Neural cell (in vitro differentiated cells): Measurements from ENCODE around the gene ARHGAP45. TPM values are rescaled to one million over a fixed set of nuclear protein-coding genes. Genes with fewer than 3 reads are reported as not detected.

ENCODE experiments used
- H2AFZ ChIP-seq: fragments of 200-600, 300-800 bp; sonication (generic), shearing (Covaris generic); 2 replicates; pipeline ENCODE4 v1.6.0; 2014; ENCODE audit warnings: low read depth, mild to moderate bottlenecking, antibody characterized with exemption, low read length, moderate library complexity
- H3F3A ChIP-seq: fragments of 200-600 bp; shearing (Covaris generic); 2 replicates; pipeline ENCODE4 v1.6.1; 2016; ENCODE audit warnings: mild to moderate bottlenecking, moderate library complexity, mixed read lengths, antibody characterized with exemption, low read length; ENCODE audit not compliant: insufficient read depth, poor library complexity, severe bottlenecking
- H3K27ac ChIP-seq: fragments of 200-600, 300-800 bp; sonication (generic), shearing (Covaris generic); 2 replicates; pipeline ENCODE4 v1.5.1; 2014; ENCODE audit warnings: mild to moderate bottlenecking, low read length, moderate library complexity
- H3K27me3 ChIP-seq: fragments of 300-800, 200-600 bp; sonication (generic), shearing (Covaris generic); 2 replicates; pipeline ENCODE4 v1.6.0; 2014; ENCODE audit warnings: mild to moderate bottlenecking, low read depth, low read length, moderate library complexity; ENCODE audit not compliant: insufficient read depth
- H3K36me3 ChIP-seq: fragments of 300-800, 200-600 bp; sonication (generic), shearing (Covaris generic); 2 replicates; pipeline ENCODE4 v1.5.1; 2014; ENCODE audit warnings: mild to moderate bottlenecking, antibody characterized with exemption, low read length, moderate library complexity; ENCODE audit not compliant: insufficient read depth
- H3K4me2 ChIP-seq: fragments of 300-800, 200-600 bp; sonication (generic), shearing (Covaris generic); 2 replicates; pipeline ENCODE4 v1.6.0; 2014; ENCODE audit warnings: mild to moderate bottlenecking, low read length
- H3K4me3 ChIP-seq: fragments of 300-800, 200-600 bp; sonication (generic), shearing (Covaris generic); 2 replicates; pipeline ENCODE4 v1.5.1; 2014; ENCODE audit warnings: mild to moderate bottlenecking, low read length, moderate library complexity
- H3K79me2 ChIP-seq: fragments of 200-600 bp; shearing (Covaris generic); replicated peaks from 2 replicates; pipeline ENCODE4 v1.6.0; 2014; ENCODE audit warnings: mild to moderate bottlenecking, low read length, moderate library complexity; ENCODE audit not compliant: insufficient read depth
- H3K9ac ChIP-seq: fragments of 300-800, 200-600 bp; sonication (generic), shearing (Covaris generic); 2 replicates; pipeline ENCODE4 v1.6.1; 2016; ENCODE audit warnings: mild to moderate bottlenecking, low read length, mixed read lengths
- H3K9me2 ChIP-seq: fragments of 200-600 bp; shearing (Covaris generic); 2 replicates; pipeline ENCODE4 v1.6.1; 2016; ENCODE audit warnings: mild to moderate bottlenecking, low read length, mixed read lengths; ENCODE audit not compliant: insufficient read depth
- H3K9me3 ChIP-seq: fragments of 200-600, 300-800 bp; sonication (generic), shearing (Covaris generic); 2 replicates; pipeline ENCODE4 v1.6.1; 2016; ENCODE audit warnings: mild to moderate bottlenecking, mixed run types, low read length, moderate library complexity, mixed read lengths
- H4K20me1 ChIP-seq: fragments of 200-600 bp; shearing (Covaris generic); 2 replicates; pipeline ENCODE4 v1.6.1; 2016; ENCODE audit warnings: mild to moderate bottlenecking, mixed run types; ENCODE audit not compliant: insufficient read depth
- EP300 ChIP-seq: fragments of 450-650 bp; conservative IDR thresholded peaks from 2 replicates; pipeline ENCODE4 v1.6.1; 2014; ENCODE audit warnings: antibody characterized with exemption, mild to moderate bottlenecking, moderate library complexity; ENCODE audit not compliant: poor library complexity, severe bottlenecking
- EZH2 ChIP-seq: fragments of 200-600, 300-800 bp; shearing (Covaris generic), sonication (generic); IDR thresholded peaks from 2 replicates; pipeline ENCODE4 v1.6.1; 2014; ENCODE audit warnings: antibody characterized with exemption, low read length, borderline replicate concordance, mild to moderate bottlenecking; ENCODE audit not compliant: insufficient read depth, poor library complexity, severe bottlenecking
- MXI1 ChIP-seq: fragments of 450-650 bp; conservative IDR thresholded peaks from 2 replicates; pipeline ENCODE4 v1.6.1; 2014; ENCODE audit warnings: antibody characterized with exemption, mild to moderate bottlenecking; ENCODE audit not compliant: poor library complexity, severe bottlenecking
- POLR2AphosphoS5 ChIP-seq: IDR thresholded peaks from 2 replicates; pipeline ENCODE4 v1.6.1; 2012
- RAD21 ChIP-seq: fragments of 450-650 bp; conservative IDR thresholded peaks from 2 replicates; pipeline ENCODE4 v1.6.1; 2014; ENCODE audit warnings: antibody characterized with exemption, mild to moderate bottlenecking, moderate library complexity
- SMC3 ChIP-seq: fragments of 450-650 bp; conservative IDR thresholded peaks from 2 replicates; pipeline ENCODE4 v1.6.1; 2014; ENCODE audit warnings: antibody characterized with exemption, mild to moderate bottlenecking, moderate library complexity; ENCODE audit not compliant: poor library complexity
- TAF1 ChIP-seq: IDR thresholded peaks from 2 replicates; pipeline ENCODE4 v1.6.1; 2012; ENCODE audit warnings: low read depth
- polyA plus RNA-seq: library from polyadenylated mRNA; depleted of rRNA; stranded (reverse); fragments of >200 nt; gene quantifications from 2 replicates; pipeline ENCODE4 v1.2.3, GENCODE V29; 2014
- TF ChIP-seq, protein P1 (sequence below): IDR thresholded peaks from 2 replicates; pipeline ENCODE4 v1.6.1; 2012; ENCODE audit warnings: borderline replicate concordance
- TF ChIP-seq, protein P2 (sequence below): fragments of 450-650 bp; IDR thresholded peaks from 2 replicates; pipeline ENCODE4 v1.5.1; 2014; ENCODE audit warnings: antibody characterized with exemption, mild to moderate bottlenecking, moderate library complexity; ENCODE audit not compliant: poor library complexity, severe bottlenecking

ARHGAP45 gene
- polyA plus RNA-seq, 1 donor from 2014 or later, result 3.3 TPM

DNA sequence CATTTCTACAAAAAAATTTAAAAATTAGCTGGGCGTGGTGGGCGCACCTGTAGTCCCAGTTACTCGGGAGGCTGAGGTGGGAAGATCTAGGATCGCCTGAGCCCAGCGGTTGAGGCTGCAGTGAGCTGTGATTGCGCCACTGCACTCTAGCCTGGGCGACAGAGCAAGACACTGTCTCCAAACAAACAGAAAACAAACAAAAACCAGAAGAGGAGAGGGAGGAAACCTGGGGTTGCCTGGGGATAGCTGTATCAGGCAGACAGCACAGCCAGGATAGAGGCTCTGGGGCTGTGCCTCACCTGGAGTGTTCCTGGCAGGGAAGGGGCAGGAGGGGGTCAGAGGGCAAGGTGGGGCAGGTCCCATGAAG is 30.8 kb downstream of the ARHGAP45 start:
- H3K79me2 ChIP-seq, result peaks cover 14% of the 10 kb centered on the region
- H3F3A ChIP-seq, result no peaks in the 10 kb centered on the region
- H3K27ac ChIP-seq, result no peak overlapping the region
- H3K4me3 ChIP-seq, result no peak overlapping the region
- no peaks in the 10 kb centered on the region for H3K9me2 ChIP-seq
- no peaks in the 10 kb centered on the region for H3K9me3 ChIP-seq
- H4K20me1 ChIP-seq, result peaks cover 3% of the 10 kb centered on the region
- no peak overlapping the region for H3K9ac ChIP-seq
- TF ChIP-seq, protein P1, sequence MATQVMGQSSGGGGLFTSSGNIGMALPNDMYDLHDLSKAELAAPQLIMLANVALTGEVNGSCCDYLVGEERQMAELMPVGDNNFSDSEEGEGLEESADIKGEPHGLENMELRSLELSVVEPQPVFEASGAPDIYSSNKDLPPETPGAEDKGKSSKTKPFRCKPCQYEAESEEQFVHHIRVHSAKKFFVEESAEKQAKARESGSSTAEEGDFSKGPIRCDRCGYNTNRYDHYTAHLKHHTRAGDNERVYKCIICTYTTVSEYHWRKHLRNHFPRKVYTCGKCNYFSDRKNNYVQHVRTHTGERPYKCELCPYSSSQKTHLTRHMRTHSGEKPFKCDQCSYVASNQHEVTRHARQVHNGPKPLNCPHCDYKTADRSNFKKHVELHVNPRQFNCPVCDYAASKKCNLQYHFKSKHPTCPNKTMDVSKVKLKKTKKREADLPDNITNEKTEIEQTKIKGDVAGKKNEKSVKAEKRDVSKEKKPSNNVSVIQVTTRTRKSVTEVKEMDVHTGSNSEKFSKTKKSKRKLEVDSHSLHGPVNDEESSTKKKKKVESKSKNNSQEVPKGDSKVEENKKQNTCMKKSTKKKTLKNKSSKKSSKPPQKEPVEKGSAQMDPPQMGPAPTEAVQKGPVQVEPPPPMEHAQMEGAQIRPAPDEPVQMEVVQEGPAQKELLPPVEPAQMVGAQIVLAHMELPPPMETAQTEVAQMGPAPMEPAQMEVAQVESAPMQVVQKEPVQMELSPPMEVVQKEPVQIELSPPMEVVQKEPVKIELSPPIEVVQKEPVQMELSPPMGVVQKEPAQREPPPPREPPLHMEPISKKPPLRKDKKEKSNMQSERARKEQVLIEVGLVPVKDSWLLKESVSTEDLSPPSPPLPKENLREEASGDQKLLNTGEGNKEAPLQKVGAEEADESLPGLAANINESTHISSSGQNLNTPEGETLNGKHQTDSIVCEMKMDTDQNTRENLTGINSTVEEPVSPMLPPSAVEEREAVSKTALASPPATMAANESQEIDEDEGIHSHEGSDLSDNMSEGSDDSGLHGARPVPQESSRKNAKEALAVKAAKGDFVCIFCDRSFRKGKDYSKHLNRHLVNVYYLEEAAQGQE, result no peak
- TF ChIP-seq MXI1, result no peak
- TF ChIP-seq, protein P2, sequence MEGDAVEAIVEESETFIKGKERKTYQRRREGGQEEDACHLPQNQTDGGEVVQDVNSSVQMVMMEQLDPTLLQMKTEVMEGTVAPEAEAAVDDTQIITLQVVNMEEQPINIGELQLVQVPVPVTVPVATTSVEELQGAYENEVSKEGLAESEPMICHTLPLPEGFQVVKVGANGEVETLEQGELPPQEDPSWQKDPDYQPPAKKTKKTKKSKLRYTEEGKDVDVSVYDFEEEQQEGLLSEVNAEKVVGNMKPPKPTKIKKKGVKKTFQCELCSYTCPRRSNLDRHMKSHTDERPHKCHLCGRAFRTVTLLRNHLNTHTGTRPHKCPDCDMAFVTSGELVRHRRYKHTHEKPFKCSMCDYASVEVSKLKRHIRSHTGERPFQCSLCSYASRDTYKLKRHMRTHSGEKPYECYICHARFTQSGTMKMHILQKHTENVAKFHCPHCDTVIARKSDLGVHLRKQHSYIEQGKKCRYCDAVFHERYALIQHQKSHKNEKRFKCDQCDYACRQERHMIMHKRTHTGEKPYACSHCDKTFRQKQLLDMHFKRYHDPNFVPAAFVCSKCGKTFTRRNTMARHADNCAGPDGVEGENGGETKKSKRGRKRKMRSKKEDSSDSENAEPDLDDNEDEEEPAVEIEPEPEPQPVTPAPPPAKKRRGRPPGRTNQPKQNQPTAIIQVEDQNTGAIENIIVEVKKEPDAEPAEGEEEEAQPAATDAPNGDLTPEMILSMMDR, result no peak
- TF ChIP-seq SMC3, result no peak
- no peak for TF ChIP-seq POLR2AphosphoS5
- TF ChIP-seq TAF1, result no peak
- TF ChIP-seq RAD21, result no peak
- TF ChIP-seq EZH2, result no peak
- TF ChIP-seq EP300, result no peak
- H3K27me3 ChIP-seq, result no peaks in the 10 kb centered on the region
- H3K36me3 ChIP-seq, result no peaks in the 10 kb centered on the region
- no peak overlapping the region for H2AFZ ChIP-seq
- H3K4me2 ChIP-seq, result no peak overlapping the region

DNA sequence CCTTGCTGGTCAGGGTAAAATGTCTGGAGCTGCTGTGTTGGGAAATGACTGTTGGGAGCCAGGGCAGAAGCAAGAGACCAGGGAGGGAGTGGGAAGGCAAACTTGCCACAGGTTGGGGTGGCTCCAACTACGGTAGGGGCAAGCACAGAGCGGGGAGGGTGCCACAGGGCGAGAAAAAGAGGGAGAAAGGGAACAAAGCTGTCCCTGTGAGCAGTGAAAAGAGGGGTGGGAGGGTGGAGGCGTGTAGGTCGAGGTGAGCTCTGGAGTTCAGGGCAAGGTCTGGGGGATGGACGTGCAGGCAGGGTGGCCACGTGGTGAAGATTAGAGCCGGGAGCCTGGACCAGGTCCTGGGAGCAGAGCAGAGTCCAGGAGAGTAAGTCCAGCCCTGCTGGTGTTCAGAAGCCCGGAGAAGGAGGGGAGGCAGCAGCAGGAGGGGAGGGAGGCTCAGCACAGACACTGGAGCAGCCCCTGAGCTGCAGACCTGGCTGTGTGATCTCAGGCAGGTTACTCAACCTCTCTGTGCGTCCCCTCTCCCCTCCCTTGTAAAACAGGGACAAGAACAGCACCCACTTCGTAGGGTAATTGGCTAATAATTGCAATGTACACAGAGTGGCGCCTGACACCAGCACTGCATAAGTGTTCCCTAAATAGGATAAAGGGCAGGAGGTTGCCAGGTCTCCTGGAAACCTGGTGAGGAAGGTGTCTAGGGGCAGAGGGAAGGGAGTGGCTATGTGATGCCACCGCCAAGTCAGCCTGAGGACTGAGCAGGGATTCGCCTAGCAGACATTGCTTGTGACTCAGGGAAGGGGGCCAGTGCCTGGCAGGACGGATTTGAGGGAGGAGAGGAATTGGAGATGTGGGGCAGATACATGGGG is 31.4 kb downstream of the ARHGAP45 start:
- Histone ChIP-seq H3K4me3 (no peak overlapping the region), H3K79me2 (peaks cover 14% of the 10 kb centered on the region), H3K27me3 (no peaks in the 10 kb centered on the region), H3K27ac (no peak overlapping the region), H3F3A (no peaks in the 10 kb centered on the region), H3K9ac (no peak overlapping the region), H3K36me3 (no peaks in the 10 kb centered on the region), H3K4me2 (no peak overlapping the region), H3K9me2 (no peaks in the 10 kb centered on the region), H3K9me3 (no peaks in the 10 kb centered on the region), H4K20me1 (peaks cover 3% of the 10 kb centered on the region), H2AFZ (no peak overlapping the region)
- TF ChIP-seq, protein P1, result no peak
- TF ChIP-seq EZH2 (no peak), RAD21 (no peak), SMC3 (no peak), TAF1 (no peak), EP300 (no peak), MXI1 (no peak), POLR2AphosphoS5 (no peak)
- TF ChIP-seq, protein P2, result no peak
